Lower lobe of right lung (tissue), 2 donors: ENCODE data around the gene MYCBPAP. TPM values are rescaled to one million over a fixed set of nuclear protein-coding genes. Genes with fewer than 3 reads are reported as not detected.

Source experiments
- ATAC-seq, 2 donors: fragments of 200-7000 bp; cut with Tn5 transposase; one replicate each; pipeline ENCODE4 v1.9.1; 2020 to 2022; ENCODE audit warnings: mild to moderate bottlenecking in 2 of 2, moderate library complexity in 2 of 2
- DNase-seq: peaks from one replicate; pipeline ENCODE4 v3.0.0-alpha.2; 2020
- H3K27ac ChIP-seq: fragments of 200-600 bp; one replicate; pipeline ENCODE4 v1.8.0; 2022
- H3K27me3 ChIP-seq: fragments of 200-600 bp; one replicate; pipeline ENCODE4 v1.8.0; 2022; ENCODE audit warnings: low read depth
- H3K36me3 ChIP-seq: fragments of 200-600 bp; one replicate; pipeline ENCODE4 v1.8.0; 2022; ENCODE audit warnings: mild to moderate bottlenecking
- H3K4me1 ChIP-seq: fragments of 200-600 bp; one replicate; pipeline ENCODE4 v1.8.0; 2022
- H3K4me3 ChIP-seq: fragments of 200-600 bp; one replicate; pipeline ENCODE4 v1.8.0; 2022; ENCODE audit warnings: mild to moderate bottlenecking
- H3K9me3 ChIP-seq: fragments of 200-600 bp; one replicate; pipeline ENCODE4 v1.8.0; 2022
- intact Hi-C: fragments of 100-400 bp; cut with DNase I; formaldehyde crosslinking; loops from one replicate; pipeline ENCODE4 v1.11.0; 2022
- total RNA-seq: library from RNA; stranded (reverse); fragmentation: NEBNext Ultra II Directional; extraction: Animal tissue kit (Norgen Biotek cat#: 25700); gene quantifications from one replicate; pipeline ENCODE4 v1.2.1, GENCODE V29; 2021
- TF ChIP-seq, protein P1 (sequence below): fragments of 200-600 bp; IDR thresholded peaks from one replicate; pipeline ENCODE4 v1.8.0; 2022; ENCODE audit warnings: antibody characterized with exemption, mild to moderate bottlenecking
- donor health status: DM: no; HTN: yes; CAD: no; lungs with severe emphysema.

MYCBPAP gene
- total RNA-seq, 1 donor from 2014 or later: 3.8 TPM

DNA sequence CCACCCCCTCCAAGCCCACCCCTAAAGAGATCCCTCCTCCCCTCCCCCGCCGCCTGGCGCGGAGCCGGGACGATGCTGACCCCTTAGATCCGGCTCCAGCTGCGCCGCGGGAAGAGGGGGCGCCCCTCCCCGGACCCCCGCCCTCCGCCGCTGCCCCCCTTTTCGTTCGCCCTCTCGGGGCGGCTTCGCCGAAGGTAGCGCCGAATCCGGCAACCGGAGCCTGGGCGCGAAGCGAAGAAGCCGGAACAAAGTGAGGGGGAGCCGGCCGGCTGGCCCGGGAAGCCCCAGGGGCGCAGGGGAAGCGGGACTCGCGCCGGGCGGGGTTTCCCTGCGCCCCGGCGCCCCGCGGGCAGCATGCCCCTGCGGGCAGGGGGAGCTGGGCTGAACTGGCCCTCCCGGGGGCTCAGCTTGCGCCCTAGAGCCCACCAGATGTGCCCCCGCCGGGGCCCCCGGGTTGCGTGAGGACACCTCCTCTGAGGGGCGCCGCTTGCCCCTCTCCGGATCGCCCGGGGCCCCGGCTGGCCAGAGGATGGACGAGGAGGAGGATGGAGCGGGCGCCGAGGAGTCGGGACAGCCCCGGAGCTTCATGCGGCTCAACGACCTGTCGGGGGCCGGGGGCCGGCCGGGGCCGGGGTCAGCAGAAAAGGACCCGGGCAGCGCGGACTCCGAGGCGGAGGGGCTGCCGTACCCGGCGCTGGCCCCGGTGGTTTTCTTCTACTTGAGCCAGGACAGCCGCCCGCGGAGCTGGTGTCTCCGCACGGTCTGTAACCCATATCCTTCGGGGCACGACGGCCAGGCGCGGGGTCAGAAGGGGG is 52.9 kb downstream of the MYCBPAP start:
- no peaks in the 10 kb centered on the region for H3K9me3 ChIP-seq
- intact Hi-C loops: no loop called here
- H3K27ac ChIP-seq: no peak overlapping the region
- DNase-seq: no peak
- peaks cover 38% of the 10 kb centered on the region for H3K4me1 ChIP-seq
- no peaks in the 10 kb centered on the region for H3K36me3 ChIP-seq
- ATAC-seq: no peak
- peaks cover 75% of the 10 kb centered on the region for H3K27me3 ChIP-seq
- TF ChIP-seq, protein P1, sequence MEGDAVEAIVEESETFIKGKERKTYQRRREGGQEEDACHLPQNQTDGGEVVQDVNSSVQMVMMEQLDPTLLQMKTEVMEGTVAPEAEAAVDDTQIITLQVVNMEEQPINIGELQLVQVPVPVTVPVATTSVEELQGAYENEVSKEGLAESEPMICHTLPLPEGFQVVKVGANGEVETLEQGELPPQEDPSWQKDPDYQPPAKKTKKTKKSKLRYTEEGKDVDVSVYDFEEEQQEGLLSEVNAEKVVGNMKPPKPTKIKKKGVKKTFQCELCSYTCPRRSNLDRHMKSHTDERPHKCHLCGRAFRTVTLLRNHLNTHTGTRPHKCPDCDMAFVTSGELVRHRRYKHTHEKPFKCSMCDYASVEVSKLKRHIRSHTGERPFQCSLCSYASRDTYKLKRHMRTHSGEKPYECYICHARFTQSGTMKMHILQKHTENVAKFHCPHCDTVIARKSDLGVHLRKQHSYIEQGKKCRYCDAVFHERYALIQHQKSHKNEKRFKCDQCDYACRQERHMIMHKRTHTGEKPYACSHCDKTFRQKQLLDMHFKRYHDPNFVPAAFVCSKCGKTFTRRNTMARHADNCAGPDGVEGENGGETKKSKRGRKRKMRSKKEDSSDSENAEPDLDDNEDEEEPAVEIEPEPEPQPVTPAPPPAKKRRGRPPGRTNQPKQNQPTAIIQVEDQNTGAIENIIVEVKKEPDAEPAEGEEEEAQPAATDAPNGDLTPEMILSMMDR: no peak
- H3K4me3 ChIP-seq: peak overlapping the region; percentile 55

DNA sequence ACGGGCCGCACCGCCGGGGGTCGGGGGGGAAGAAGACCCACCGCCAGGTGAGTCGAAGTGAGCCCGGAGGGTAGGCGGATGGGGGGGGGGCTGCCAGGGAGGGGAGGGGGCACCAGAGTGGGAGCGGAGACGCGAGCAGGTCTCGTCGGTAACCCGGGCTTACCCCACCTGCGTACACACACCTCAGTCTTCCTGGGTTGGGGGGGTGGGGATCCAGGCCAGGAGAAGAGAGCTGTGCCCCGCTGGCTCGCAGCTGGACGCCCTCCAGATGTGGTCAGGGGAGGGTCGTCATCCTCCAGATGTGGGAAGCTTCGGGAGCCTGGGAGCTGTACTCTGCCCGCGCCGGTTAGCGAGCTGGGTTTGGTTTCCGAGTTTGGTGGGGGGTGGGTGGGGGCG is 53.5 kb downstream of the MYCBPAP start:
- no peaks in the 10 kb centered on the region for H3K9me3 ChIP-seq
- H3K27me3 ChIP-seq: peaks cover 80% of the 10 kb centered on the region
- H3K27ac ChIP-seq: no peak overlapping the region
- TF ChIP-seq, protein P1: no peak
- no peaks in the 10 kb centered on the region for H3K36me3 ChIP-seq
- intact Hi-C loops: no loop called here
- H3K4me3 ChIP-seq: peak overlapping the region; percentile 55
- H3K4me1 ChIP-seq: peaks cover 38% of the 10 kb centered on the region
- ATAC-seq (no peak), DNase-seq (no peak)

DNA sequence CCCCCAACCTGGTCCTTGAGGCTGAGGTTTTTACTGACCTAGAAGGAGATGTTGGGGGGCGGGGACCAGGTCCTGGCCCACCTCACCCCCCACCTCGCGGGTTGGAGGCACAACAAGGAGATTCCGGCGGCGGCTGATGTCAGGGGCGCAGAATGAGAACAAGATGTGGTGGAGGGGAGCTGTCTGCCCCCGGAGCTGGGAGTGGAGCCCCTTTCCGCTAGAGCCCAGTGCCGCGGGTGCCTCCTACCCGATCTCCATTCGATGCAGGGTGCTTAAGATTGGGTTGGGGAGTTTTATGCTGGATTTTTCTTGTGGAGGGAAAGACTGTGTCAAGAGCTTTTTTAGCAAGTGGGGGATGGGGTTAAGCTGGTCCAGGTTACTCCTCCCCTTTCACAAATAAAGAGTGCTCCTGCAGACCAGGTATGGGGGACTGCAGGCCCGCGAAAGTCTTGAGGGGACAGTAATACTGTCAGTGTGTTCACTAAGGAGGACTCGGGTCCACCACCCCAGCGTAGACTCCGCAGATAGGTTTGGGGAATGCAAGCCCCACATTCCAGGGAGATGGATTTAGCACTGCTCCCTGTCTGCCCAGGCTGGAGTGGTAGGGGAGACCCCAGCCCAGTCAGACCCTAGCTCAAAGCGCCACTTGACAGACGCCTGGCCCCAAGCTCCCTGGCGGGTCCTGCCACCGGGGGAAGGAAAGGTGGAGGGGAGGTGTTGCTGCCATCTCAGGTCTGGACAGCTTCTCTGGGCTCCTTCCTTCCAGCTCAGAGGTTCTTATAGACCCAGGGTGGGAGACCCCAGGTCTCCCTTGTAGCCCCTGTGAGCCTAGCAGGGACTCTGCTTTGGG is 54.2 kb downstream of the MYCBPAP start:
- Histone ChIP-seq H3K27ac (no peak overlapping the region), H3K36me3 (no peaks in the 10 kb centered on the region), H3K9me3 (no peaks in the 10 kb centered on the region), H3K4me1 (peaks cover 38% of the 10 kb centered on the region), H3K4me3 (no peak overlapping the region), H3K27me3 (peaks cover 82% of the 10 kb centered on the region)
- intact Hi-C loops: no loop called here
- DNase-seq (no peak), ATAC-seq (no peak)
- TF ChIP-seq, protein P1: no peak

DNA sequence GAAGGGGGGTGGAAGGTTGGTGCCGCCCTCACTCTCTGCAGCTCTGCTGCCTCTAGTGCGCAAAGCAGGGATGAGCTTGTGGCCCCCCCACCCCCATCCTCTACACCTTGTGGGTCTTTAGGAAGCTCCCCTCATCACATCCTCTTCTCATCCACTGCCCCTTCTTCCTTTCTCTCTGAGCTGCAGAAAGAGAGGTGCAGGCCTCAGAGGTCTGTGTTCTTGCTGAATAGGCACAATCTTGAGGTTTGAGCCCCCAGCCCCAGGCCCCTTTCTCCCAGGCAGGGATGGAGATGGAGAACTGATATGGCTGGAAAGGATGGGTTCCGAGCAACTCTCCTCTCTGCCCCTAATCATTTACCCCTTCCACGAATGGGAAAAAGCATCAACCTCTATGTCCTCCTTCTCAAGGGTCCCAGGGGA is 54.9 kb downstream of the MYCBPAP start:
- H3K9me3 ChIP-seq: no peaks in the 10 kb centered on the region
- no peak overlapping the region for H3K4me3 ChIP-seq
- no peak for ATAC-seq
- H3K36me3 ChIP-seq: no peaks in the 10 kb centered on the region
- peaks cover 79% of the 10 kb centered on the region for H3K27me3 ChIP-seq
- no peak overlapping the region for H3K27ac ChIP-seq
- TF ChIP-seq, protein P1: no peak
- H3K4me1 ChIP-seq: peaks cover 38% of the 10 kb centered on the region
- intact Hi-C loops: no loop called here
- DNase-seq: no peak

GRCh38 chr17:50564916-50565315 is 56.7 kb downstream of the MYCBPAP start:
- no peaks in the 10 kb centered on the region for H3K9me3 ChIP-seq
- H3K4me3 ChIP-seq: no peak overlapping the region
- H3K27ac ChIP-seq: peak overlapping the region; percentile 31
- ATAC-seq (peak in 1 of 2 donors; percentile 21), DNase-seq (no peak)
- TF ChIP-seq, protein P1: no peak
- H3K27me3 ChIP-seq: peaks cover 61% of the 10 kb centered on the region
- H3K36me3 ChIP-seq: no peaks in the 10 kb centered on the region
- peaks cover 22% of the 10 kb centered on the region for H3K4me1 ChIP-seq
- intact Hi-C loops: no loop called here
